GM10266 (cell line): ENCODE results near the gene SHF.
"Not testable (repeated sequence)": the region's sequence is repeated elsewhere in the genome, so short reads cannot be mapped to it uniquely, and the experiment has no call there.

Experiments
- DNase-seq: peaks from one replicate; pipeline ENCODE4 v3.0.0; 2012; ENCODE audit errors: extremely low spot score
- TF ChIP-seq, protein P1 (sequence below): IDR thresholded peaks from 2 replicates; pipeline ENCODE4 v1.5.1; 2012; ENCODE audit warnings: mild to moderate bottlenecking, low read depth; ENCODE audit not compliant: control insufficient read depth, insufficient read depth; ENCODE audit errors: missing control alignments

The SHF gene

DNA sequence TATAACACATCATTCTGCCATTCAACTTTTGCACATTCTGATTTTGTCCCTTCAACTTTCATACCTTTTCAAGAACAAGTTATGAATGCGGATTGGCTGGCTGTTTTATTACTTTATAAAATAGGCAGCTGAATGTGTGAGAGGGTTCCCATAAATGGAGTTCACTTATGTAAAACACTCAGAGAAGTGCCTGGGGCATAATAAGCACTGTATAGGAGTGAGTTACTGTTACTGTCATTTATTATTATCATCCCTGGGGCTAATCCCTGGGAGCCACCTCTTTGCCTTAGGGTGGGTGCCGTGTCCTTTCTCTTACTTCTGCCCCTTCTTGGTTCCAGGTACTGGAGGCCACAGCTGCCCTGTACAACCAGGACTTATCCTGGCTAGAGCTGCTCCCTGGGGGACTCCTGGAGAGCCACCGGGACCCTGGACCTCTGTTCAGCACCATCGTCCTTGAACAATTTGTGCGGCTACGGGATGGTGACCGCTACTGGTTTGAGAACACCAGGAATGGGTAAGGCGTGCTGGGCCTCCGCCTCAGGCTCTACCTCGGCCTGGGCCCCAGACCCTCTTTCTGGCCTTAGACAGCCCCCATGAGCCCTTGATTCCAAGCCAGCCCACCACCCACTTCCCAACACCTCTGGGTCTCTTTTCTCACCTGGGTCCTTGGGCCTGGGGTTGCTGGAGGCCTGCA lies 47.1 kb downstream of the SHF start:
- DNase-seq, result no peak
- TF ChIP-seq, protein P1, sequence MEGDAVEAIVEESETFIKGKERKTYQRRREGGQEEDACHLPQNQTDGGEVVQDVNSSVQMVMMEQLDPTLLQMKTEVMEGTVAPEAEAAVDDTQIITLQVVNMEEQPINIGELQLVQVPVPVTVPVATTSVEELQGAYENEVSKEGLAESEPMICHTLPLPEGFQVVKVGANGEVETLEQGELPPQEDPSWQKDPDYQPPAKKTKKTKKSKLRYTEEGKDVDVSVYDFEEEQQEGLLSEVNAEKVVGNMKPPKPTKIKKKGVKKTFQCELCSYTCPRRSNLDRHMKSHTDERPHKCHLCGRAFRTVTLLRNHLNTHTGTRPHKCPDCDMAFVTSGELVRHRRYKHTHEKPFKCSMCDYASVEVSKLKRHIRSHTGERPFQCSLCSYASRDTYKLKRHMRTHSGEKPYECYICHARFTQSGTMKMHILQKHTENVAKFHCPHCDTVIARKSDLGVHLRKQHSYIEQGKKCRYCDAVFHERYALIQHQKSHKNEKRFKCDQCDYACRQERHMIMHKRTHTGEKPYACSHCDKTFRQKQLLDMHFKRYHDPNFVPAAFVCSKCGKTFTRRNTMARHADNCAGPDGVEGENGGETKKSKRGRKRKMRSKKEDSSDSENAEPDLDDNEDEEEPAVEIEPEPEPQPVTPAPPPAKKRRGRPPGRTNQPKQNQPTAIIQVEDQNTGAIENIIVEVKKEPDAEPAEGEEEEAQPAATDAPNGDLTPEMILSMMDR, result no peak

DNA sequence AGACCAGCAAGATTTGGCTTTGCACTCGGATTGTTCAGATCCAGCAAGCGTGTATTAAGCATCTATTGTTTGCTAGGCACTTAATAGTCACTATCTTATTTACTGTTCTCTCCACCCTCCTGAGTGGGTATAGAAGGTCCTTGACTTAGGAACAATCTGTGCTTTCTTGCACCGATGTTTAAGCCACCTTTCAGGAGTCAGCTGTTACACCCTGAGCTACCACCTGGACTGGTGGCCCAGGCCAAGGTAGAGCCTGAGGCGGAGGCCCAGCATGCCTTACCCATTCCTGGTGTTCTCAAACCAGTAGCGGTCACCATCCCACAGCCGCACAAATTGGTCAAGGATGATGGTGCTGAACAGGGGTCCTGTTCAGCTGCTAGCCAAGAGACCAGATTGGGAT lies 48.0 kb downstream of the SHF start:
- no peak for DNase-seq
- TF ChIP-seq, protein P1, result no peak

DNA sequence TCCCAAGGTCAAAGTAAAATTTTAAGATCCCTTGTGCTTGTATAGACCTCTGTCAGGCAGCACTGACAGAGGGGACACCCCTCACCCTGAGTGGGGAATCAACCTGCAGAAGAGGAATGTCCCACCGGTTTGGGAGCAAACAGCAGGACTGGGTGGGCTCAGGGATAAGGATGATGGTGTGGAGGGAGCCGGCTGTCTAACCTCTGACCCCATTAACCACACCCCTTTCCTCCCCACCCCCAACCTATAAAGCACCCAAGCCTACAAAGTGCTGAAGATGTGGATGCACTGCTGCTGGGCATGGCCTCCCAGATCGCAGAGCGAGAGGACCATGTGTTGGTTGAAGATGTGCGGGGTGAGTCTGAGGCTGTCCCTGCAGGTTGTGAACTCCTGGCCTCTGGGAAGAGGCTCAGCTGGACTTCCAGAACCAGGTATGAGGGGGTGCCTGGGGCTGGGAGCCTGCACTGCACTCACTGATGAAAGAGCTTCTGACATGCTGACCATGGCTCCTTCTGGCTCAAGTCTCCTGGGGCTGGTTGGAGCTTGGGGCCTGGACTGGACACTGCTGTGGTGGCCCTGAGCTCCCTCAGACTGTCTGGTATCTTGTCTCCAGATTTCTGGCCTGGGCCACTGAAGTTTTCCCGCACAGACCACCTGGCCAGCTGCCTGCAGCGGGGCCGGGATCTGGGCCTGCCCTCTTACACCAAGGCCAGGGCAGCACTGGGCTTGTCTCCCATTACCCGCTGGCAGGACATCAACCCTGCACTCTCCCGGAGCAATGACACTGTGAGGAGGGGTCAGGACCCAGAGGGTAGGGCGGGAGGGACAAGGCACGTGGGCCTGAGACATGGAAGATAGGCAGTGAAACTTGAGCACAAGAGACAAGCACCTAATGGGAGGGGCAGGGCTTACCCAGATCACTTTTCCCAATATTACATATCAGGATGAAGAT lies 48.7 kb downstream of the SHF start:
- TF ChIP-seq, protein P1, result no peak
- DNase-seq, result no peak

DNA sequence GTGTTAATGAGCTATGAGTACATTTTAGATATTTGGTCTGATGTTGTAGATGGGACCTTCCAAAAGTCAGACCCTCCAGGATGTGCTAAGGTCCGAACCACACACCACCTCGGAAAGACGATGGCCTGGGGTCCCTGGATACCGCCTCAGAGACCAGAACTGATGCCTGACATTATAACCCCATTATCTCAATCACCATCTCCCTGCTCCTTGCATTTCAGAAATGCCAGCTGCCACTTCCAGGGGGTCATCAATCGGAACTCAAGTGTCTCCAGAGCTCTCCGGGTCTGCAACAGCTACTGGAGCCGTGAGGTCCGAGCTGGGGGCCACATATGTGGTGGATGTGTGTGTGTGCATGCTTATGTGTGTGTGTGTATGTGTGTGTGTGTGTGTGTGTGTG lies 50.1 kb downstream of the SHF start:
- TF ChIP-seq, protein P1, result no peak
- no peak for DNase-seq

DNA sequence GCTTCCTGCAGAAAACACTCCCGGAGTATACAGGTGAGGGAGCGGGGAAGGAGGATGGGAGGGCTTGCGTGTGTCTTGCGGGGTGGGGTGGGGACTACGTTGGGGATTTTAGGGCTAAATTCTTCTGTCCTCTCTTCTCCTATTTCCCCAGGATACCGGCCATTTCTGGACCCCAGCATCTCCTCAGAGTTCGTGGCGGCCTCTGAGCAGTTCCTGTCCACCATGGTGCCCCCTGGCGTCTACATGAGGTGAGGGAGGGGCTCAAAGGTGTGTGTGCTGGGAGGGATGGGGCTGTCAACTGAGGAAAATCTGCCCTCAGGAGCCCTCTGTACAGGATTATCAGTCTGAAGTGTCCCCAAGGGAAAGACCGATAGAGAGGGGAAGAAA lies 51.4 kb downstream of the SHF start:
- DNase-seq, result no peak
- TF ChIP-seq, protein P1, result peak; percentile 28

DNA sequence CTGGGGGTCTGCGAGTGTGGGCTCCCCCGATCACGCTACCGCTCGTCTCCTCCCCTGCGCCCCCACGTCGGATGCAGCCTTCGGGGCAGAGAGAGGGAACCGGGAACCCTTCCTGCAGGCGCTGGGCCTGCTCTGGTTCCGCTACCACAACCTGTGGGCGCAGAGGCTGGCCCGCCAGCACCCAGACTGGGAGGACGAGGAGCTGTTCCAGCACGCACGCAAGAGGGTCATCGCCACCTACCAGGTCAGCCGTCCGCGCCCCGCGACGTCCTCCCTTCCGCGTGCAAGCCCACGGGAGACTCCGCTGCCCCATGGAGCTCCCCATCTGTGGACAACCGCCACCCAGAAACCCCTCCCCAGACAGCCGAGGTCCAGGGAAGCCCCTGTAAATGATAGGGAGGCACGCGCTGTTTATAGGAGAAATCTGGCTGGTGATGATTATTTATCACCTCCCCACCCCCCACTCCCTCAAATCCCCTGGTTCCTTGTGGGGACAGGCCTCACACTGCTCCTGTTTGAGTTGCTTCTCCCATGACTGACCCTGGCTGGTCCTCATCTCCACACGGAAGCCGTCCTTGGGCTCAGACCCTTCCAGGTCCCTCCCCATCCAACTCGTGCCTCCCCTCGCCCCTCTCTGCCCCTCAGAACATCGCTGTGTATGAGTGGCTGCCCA lies 51.9 kb downstream of the SHF start:
- not testable (repeated sequence) for DNase-seq

DNA sequence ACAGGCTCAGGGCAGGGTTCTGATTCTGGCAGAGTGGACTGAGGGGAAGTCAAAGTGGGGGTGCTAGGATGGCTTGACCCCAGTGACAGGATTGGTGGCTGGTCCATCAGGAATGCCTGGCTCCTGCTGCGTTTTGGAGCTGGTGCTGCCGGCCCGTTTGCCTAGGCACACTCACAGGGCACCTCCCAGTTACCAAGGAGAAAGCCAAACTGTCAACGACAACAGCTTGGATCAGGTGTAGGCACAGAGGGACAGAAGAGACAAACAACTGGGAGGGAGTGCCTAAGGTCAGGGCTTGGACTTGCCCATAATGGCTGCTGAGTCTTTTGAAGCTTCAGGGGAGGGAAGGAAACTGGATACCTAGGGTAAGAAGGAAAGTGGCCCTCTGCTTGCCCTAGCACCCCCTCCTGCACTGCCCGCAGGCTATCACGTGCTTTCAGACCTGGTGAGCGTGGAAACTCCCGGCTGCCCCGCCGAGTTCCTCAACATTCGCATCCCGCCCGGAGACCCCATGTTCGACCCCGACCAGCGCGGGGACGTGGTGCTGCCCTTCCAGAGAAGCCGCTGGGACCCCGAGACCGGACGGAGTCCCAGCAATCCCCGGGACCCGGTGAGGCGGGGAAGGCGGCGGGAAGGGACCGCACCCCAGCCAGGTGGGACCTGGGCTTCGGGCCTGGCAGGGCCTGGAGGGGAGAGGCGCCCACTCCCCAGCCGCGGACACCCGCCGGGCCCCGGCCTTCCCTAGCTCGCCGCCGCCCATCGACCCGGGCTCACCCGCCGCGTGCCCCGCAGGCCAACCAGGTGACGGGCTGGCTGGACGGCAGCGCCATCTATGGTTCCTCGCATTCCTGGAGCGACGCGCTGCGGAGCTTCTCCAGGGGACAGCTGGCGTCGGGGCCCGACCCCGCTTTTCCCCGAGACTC lies 52.8 kb downstream of the SHF start:
- TF ChIP-seq, protein P1, result peak; percentile 29
- DNase-seq, result no peak
